ENCODE results near the gene DMXL2. TPM values are rescaled to one million over a fixed set of nuclear protein-coding genes. Genes with fewer than 3 reads are reported as not detected.
A peak's percentile ranks its signal among the peaks of the same experiment; 100 is the strongest.

Gene DMXL2
- total and polyA plus RNA-seq, 10 donors: 11.1 to 140 (median 66.4) TPM

DNA sequence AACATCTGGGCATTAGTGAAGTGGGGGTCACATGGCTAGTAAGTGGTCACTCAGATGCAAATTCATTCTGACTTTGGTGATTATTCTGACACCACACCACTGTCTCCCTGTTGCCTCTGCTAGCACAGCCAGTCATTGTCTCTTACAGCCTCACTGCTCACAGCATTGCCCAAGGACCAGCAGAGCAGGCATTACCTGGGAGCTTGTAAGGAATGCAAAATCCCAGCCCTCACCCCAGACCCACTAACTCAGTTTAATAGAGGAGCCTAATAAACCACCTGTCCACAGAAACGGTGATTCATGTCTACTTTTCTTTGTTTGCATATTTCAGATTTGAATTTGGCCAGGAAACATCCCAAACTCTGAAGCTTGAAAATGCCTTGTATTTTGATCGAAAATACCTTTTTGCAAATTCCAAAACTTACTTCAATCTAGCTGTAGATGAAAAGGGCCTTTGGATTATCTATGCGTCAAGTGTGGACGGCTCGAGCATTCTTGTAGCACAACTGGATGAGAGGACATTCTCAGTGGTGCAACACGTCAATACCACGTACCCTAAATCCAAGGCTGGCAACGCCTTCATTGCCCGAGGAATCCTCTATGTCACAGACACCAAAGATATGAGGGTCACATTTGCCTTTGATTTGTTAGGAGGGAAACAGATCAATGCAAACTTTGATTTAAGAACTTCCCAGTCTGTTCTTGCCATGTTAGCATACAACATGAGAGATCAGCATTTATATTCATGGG, 218.4 kb downstream of the DMXL2 start:
- Histone ChIP-seq H3K36me3 (no peaks in the 10 kb centered on the region), H3K9me3 (no peaks in the 10 kb centered on the region), H3K4me1 (peaks cover 0 to 13% (median 2%) of the 10 kb centered on the region in 6 donors), H3K4me3 (no peak overlapping the region), H3K27ac (no peak overlapping the region), H3K27me3 (replicated peaks in 1 of 7) (peaks cover 0 to 25% (median 0%) of the 10 kb centered on the region in 7 donors)
- intact Hi-C loops (cut with DNase I; ENCODE audit: low total_unique reads): no loop called here
- WGBS, 5 donors: 89 to 94% (median 91%) methylated on average over 9 of the region's 9 CpGs
- TF ChIP-seq CTCF (IDR thresholded peaks at IDR 0.05 in 8 of 11, conservative IDR thresholded peaks at IDR 0.05 in 3 of 11): no peak
- no peak for TF ChIP-seq POLR2AphosphoS5 (IDR thresholded peaks at IDR 0.05)
- no peak for TF ChIP-seq POLR2A (IDR thresholded peaks at IDR 0.05)
- no peak for DNase-seq

GRCh38 chr15:51403072-51403878, 219.3 kb downstream of the DMXL2 start:
- no peaks in the 10 kb centered on the region for H3K36me3 ChIP-seq
- 68 to 84% (median 71%) methylated on average over 8 of the region's 8 CpGs for WGBS, 5 donors
- intact Hi-C loops (cut with DNase I; ENCODE audit: low total_unique reads): no loop called here
- TF ChIP-seq POLR2AphosphoS5 (IDR thresholded peaks at IDR 0.05) (no peak), CTCF (IDR thresholded peaks at IDR 0.05 in 8 of 11, conservative IDR thresholded peaks at IDR 0.05 in 3 of 11) (peak in 7 of 11 experiments; percentile 12 to 38 (median 24))
- H3K27me3 ChIP-seq (replicated peaks in 1 of 7): peaks cover 0 to 28% (median 0%) of the 10 kb centered on the region in 7 donors
- H3K9me3 ChIP-seq: no peaks in the 10 kb centered on the region
- no peak overlapping the region for H3K27ac ChIP-seq
- peaks cover 0 to 13% (median 2%) of the 10 kb centered on the region in 6 donors for H3K4me1 ChIP-seq
- no peak for DNase-seq
- no peak overlapping the region for H3K4me3 ChIP-seq

DNA sequence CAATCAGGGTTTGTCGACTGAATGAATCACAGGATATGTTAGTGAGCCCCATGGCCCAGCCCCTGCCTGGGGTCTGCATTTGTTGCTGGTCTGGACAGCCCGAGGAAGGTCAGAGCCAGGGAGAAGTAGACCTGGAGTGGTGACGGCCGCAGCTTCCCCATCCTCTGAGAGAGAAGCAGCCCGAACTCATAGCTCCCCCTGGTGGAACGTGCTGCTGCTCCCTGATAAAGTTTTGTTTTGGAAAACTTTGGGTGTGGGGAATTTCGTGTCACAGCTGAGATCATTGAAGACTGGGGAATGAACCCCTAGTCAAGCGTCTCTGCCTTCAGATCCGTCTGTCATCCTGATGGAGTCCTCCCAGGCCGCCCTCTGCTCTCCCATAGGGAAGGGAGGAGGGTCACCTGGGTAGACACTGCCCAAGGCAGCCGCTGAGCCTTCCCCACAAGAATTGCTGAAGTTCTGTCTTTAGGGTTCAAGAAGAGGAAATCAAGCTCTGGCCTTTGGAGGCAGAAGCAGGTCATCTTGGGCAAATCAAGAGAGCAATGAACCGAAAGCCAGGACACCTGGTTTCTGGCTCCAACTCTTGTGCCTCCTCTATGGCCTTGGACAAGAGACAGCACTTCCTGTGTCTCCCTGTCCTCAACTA, 220.6 kb downstream of the DMXL2 start:
- H3K36me3 ChIP-seq: no peaks in the 10 kb centered on the region
- H3K4me3 ChIP-seq: no peak overlapping the region
- TF ChIP-seq CTCF (IDR thresholded peaks at IDR 0.05 in 8 of 11, conservative IDR thresholded peaks at IDR 0.05 in 3 of 11): peak in 10 of 11 experiments; percentile 6 to 60 (median 40)
- no peak for TF ChIP-seq POLR2AphosphoS5 (IDR thresholded peaks at IDR 0.05)
- no peak for TF ChIP-seq POLR2A (IDR thresholded peaks at IDR 0.05)
- intact Hi-C loops (cut with DNase I; ENCODE audit: low total_unique reads): no loop called here
- DNase-seq: peak; percentile 84
- H3K4me1 ChIP-seq: peaks cover 0 to 13% (median 2%) of the 10 kb centered on the region in 6 donors
- no peak overlapping the region for H3K27ac ChIP-seq
- H3K27me3 ChIP-seq (replicated peaks in 1 of 7): peaks cover 0 to 28% (median 0%) of the 10 kb centered on the region in 7 donors
- H3K9me3 ChIP-seq: no peaks in the 10 kb centered on the region
- WGBS, 5 donors: 31 to 39% (median 33%) methylated on average over 12 of the region's 12 CpGs

Measured in spleen (tissue), 11 donors.